Measurements from ENCODE around the gene UQCRC2. TPM values are rescaled to one million over a fixed set of nuclear protein-coding genes. Genes with fewer than 3 reads are reported as not detected.

The UQCRC2 gene
- total and polyA plus RNA-seq, 2 donors from 2014 or later = 199 to 314 TPM

DNA sequence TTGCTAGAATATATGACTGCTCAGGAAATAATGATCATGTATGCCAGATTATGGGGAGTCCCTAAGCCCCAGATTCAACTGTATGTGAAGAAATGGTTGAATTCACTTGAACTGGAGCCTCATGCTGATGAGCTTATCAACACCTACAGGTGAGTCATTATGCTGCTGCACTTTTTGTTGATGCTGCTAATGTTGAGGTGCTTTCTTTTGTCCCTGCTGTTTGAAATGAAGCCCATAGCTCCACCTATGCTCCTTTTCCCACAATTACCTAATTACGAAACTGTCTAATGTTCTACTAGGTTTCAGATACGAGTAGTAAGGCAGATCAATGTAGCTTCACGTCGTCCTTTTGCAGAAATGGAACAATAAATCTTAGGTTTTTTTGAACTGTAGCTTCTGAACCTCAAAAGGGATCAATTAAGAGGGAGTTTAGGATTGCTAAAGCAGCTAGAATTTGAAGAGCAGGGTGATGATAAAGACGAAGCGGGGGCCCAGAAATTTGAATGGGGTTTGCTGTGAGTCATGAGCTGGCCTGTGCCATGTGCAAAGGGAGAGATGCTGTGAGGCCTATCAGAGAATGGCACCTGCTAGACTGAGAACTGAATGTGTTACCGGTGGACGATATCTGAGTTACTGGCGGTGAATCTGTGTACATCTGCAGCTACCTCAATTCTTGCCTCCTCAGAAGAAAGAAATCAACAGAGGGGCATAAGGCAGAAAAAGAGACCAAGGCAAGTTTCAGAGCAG lies 6.1 kb upstream of the UQCRC2 start:
- no peak for FAIRE-seq
- Histone ChIP-seq H3K9ac (ENCODE audit: low read length in 3 of 3) (no peak overlapping the region), H3K27me3 (ENCODE audit: control insufficient read depth, insufficient read depth, low read length) (no peaks in the 10 kb centered on the region), H3K9me3 (ENCODE audit: control insufficient read depth in 2 of 3, insufficient read depth in 1 of 3, low read length in 3 of 3) (no peaks in the 10 kb centered on the region), H3K4me3 (ENCODE audit: low read length in 3 of 3) (no peak overlapping the region), H3K36me3 (ENCODE audit: control insufficient read depth in 2 of 3, insufficient read depth in 3 of 3, low read length in 3 of 3) (no peaks in the 10 kb centered on the region), H3K27ac (ENCODE audit: low read depth in 2 of 2, low read length in 2 of 2) (no peak overlapping the region), H3K4me1 (ENCODE audit: control insufficient read depth in 2 of 3, insufficient read depth in 2 of 3, low read depth in 1 of 3, low read length in 3 of 3) (peaks cover 0 to 10% (median 0%) of the 10 kb centered on the region in 3 donors)
- no peak for DNase-seq
- intact Hi-C loops (cut with DNase I) = no loop called here
- TF ChIP-seq CTCF (IDR thresholded peaks at IDR 0.05; ENCODE audit: borderline replicate concordance, extremely low read depth, insufficient read depth) = no peak

DNA sequence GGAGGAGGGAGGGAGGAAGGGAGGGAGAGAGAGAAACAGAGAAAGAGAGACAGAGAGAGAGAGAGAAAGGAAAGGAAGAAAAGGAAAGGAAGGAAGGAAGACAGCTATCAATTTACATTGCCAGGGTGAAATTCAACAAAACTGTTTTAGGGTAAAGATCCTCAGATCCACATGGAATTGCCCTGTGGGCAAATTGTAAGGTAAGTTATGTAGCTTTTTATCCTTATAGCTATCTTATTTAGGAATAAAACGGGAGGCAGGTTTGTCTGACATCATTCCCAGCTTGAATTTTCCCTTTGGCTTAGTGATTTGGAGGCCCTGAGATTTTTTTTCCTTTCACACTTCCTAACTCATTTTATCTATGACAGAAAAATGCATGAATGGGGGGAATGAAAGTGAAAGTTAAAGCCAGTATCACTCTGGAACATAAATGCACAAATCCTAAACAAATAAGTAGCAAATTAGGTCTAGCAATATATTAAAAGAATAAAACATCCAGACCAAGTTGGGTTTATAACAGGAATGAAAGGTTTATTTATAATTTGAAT lies 3.4 kb upstream of the UQCRC2 start:
- H3K9ac ChIP-seq (ENCODE audit: low read length in 3 of 3) = no peak overlapping the region
- H3K27ac ChIP-seq (ENCODE audit: low read depth in 2 of 2, low read length in 2 of 2) = no peak overlapping the region
- H3K4me3 ChIP-seq (ENCODE audit: low read length in 3 of 3) = no peak overlapping the region
- no peak for DNase-seq
- FAIRE-seq = no peak
- H3K36me3 ChIP-seq (ENCODE audit: control insufficient read depth in 2 of 3, insufficient read depth in 3 of 3, low read length in 3 of 3) = no peaks in the 10 kb centered on the region
- peaks cover 0 to 20% (median 4%) of the 10 kb centered on the region in 3 donors for H3K4me1 ChIP-seq (ENCODE audit: control insufficient read depth in 2 of 3, insufficient read depth in 2 of 3, low read depth in 1 of 3, low read length in 3 of 3)
- no peak for TF ChIP-seq CTCF (IDR thresholded peaks at IDR 0.05; ENCODE audit: borderline replicate concordance, extremely low read depth, insufficient read depth)
- intact Hi-C loops (cut with DNase I) = no loop called here
- no peaks in the 10 kb centered on the region for H3K9me3 ChIP-seq (ENCODE audit: control insufficient read depth in 2 of 3, insufficient read depth in 1 of 3, low read length in 3 of 3)
- H3K27me3 ChIP-seq (ENCODE audit: control insufficient read depth, insufficient read depth, low read length) = no peaks in the 10 kb centered on the region

DNA sequence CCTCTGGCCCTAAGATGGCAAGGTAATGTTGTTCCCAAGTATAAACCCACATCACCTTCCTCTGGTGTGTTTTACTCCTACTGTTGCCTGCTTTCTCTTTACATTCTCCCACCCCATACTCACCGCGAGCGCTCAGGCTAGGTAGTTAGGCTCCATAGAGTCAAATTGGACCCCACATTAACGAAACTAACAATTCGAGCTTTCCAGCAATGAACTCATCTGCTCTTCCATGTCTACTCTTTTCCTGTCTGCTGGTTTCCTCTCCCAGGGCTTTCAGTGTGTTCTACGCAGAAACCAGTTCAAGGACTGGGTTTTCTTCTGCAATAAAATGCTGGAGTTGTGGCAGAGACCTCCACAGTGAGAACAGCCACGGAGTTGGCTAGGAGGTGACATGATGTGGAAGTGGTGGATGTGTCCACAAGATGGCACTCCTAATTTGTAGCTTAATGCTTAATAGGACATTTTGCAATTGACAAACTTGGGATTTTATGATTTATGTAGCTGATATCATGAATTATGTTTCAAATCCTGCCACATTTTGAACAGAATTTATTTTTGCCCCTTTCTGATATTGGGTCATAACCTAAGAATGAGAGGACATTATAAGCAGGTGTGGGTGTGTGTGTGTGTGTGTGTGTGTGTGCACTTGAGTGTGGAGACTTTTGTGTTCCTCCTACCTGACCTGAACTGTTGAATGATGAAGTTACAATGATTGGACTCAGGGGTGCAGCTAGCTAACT lies 2.2 kb upstream of the UQCRC2 start:
- intact Hi-C loops (cut with DNase I) = no loop called here
- Histone ChIP-seq H3K9ac (ENCODE audit: low read length in 3 of 3) (no peak overlapping the region), H3K9me3 (ENCODE audit: control insufficient read depth in 2 of 3, insufficient read depth in 1 of 3, low read length in 3 of 3) (no peaks in the 10 kb centered on the region), H3K27me3 (ENCODE audit: control insufficient read depth, insufficient read depth, low read length) (no peaks in the 10 kb centered on the region), H3K36me3 (ENCODE audit: control insufficient read depth in 2 of 3, insufficient read depth in 3 of 3, low read length in 3 of 3) (no peaks in the 10 kb centered on the region), H3K4me1 (ENCODE audit: control insufficient read depth in 2 of 3, insufficient read depth in 2 of 3, low read depth in 1 of 3, low read length in 3 of 3) (peaks cover 4 to 20% (median 6%) of the 10 kb centered on the region in 3 donors), H3K4me3 (ENCODE audit: low read length in 3 of 3) (no peak overlapping the region), H3K27ac (ENCODE audit: low read depth in 2 of 2, low read length in 2 of 2) (no peak overlapping the region)
- peak in 2 of 5 donors; percentile 24 to 41 for DNase-seq
- FAIRE-seq = no peak
- TF ChIP-seq CTCF (IDR thresholded peaks at IDR 0.05; ENCODE audit: borderline replicate concordance, extremely low read depth, insufficient read depth) = peak; percentile 27

All from kidney (tissue), 14 donors.